Measurements from ENCODE around the gene KIAA1217. TPM values are rescaled to one million over a fixed set of nuclear protein-coding genes. Genes with fewer than 3 reads are reported as not detected.

The KIAA1217 gene
- total and polyA plus RNA-seq, 2 of the 4 experiments (the other 2 are of a cell fraction) = 3.4 to 4.4 TPM

DNA sequence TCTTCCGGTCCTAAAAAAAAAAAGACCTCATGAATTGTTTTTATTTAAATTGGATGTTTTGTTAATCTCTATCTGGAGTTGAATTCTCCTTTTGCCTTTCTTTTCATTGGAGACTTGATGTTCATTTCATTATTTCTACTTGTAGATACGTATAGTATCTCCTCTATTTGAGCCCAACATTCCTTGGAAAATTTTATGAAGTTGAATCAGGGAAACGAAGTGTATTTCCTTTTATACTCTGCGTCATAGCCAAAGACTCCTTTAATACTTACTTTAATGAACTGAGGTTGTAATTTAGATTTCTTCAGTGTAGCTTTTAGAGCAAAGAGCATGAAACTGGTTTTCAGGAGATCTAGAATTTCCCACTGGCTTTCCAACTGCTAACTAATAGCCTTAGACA, 132.4 kb downstream of the KIAA1217 start:
- Histone ChIP-seq H2BK15ac (ENCODE audit: low read depth, low read length) (no peak overlapping the region), H3K27ac (ENCODE audit: insufficient read depth, low read length) (no peak overlapping the region), H3K23ac (ENCODE audit: low read depth, low read length) (no peak overlapping the region), H3K27me3 (ENCODE audit: control insufficient read depth, insufficient read depth, low read length) (no peaks in the 10 kb centered on the region; the same call in 1 of the 2 replicates), H4K8ac (ENCODE audit: low read depth in 2 of 2, low read length in 2 of 2) (no peak overlapping the region), H3K4ac (ENCODE audit: low read depth, low read length) (no peak overlapping the region), H2BK5ac (ENCODE audit: low read depth, low read length, poor library complexity, severe bottlenecking) (no peak overlapping the region), H2BK120ac (ENCODE audit: low read depth, low read length) (no peak overlapping the region), H2AK9ac (replicated peaks; ENCODE audit: low read depth, low read length, poor library complexity) (no peak overlapping the region), H3K4me1 (ENCODE audit: control insufficient read depth, insufficient read depth, low read length) (peaks cover 4% of the 10 kb centered on the region), H2BK20ac (ENCODE audit: low read depth, low read length) (no peak overlapping the region), H3K36me3 (ENCODE audit: control insufficient read depth, insufficient read depth, low read length) (no peaks in the 10 kb centered on the region), H3K9me1 (ENCODE audit: insufficient read depth, low read length) (no peaks in the 10 kb centered on the region), H2AFZ (replicated peaks; ENCODE audit: low read length, poor library complexity) (no peak overlapping the region), H3K14ac (replicated peaks; ENCODE audit: low read depth, low read length) (no peak overlapping the region), H4K20me1 (ENCODE audit: insufficient read depth, low read length) (no peaks in the 10 kb centered on the region), H3K4me2 (ENCODE audit: low read depth, low read length) (no peak overlapping the region), H2AK5ac (ENCODE audit: low read depth, low read length) (no peak overlapping the region), H3K79me1 (ENCODE audit: low read depth in 1 of 2, low read length in 2 of 2) (no peaks in the 10 kb centered on the region), H3K9me3 (ENCODE audit: control insufficient read depth, insufficient read depth, low read length) (no peaks in the 10 kb centered on the region), H3K9ac (ENCODE audit: low read depth, low read length) (no peak overlapping the region), H4K5ac (ENCODE audit: low read depth, low read length) (no peak overlapping the region), H4K91ac (ENCODE audit: insufficient read depth, low read depth, low read length) (no peak overlapping the region), H3K18ac (ENCODE audit: low read depth, low read length) (no peak overlapping the region), H3K56ac (ENCODE audit: extremely low read depth, insufficient read depth, low read length) (no peak overlapping the region), H3K4me3 (ENCODE audit: insufficient read depth, low read depth, low read length) (no peak overlapping the region)
- intact Hi-C loops (cut with micrococcal nuclease) = no loop called here
- in situ Hi-C loops (cut with MboI; ENCODE audit: low sequenced_read_pairs) = no loop called here
- no CpG with 5 or more reads among the region's 4 CpGs for WGBS, 2 experiments (ENCODE audit: extremely low coverage in 2 of 2, insufficient read length in 1 of 2)
- dilution Hi-C loops (cut with HindIII; ENCODE audit: low sequenced_read_pairs, unreplicated experiment) = no loop called here
- DNase-seq = no peak
- POLR2A ChIA-PET (ENCODE audit: unreplicated experiment) = no interaction called here
- TF ChIP-seq RAD21 (IDR thresholded peaks at IDR 0.05; ENCODE audit: low read length) = no peak
- TF ChIP-seq FOS (IDR thresholded peaks at IDR 0.05; ENCODE audit: low read depth, low read length) = no peak
- TF ChIP-seq, protein P1, sequence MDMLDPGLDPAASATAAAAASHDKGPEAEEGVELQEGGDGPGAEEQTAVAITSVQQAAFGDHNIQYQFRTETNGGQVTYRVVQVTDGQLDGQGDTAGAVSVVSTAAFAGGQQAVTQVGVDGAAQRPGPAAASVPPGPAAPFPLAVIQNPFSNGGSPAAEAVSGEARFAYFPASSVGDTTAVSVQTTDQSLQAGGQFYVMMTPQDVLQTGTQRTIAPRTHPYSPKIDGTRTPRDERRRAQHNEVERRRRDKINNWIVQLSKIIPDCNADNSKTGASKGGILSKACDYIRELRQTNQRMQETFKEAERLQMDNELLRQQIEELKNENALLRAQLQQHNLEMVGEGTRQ (IDR thresholded peaks at IDR 0.05; ENCODE audit: low read depth, low read length) = no peak
- no TSS peak for BruUV-seq (replicated peaks)
- no peak for ATAC-seq (ENCODE audit: low read depth)
- CTCF ChIA-PET = no interaction called here
